ENCODE results near the gene TIMM17A.
"Not testable (repeated sequence)": the region's sequence is repeated elsewhere in the genome, so short reads cannot be mapped to it uniquely, and the experiment has no call there.

The TIMM17A gene

GRCh38 chr1:201939574-201939973, 15.7 kb upstream of the TIMM17A start:
- no peak for TF ChIP-seq CTCF (IDR thresholded peaks at IDR 0.05; ENCODE audit: insufficient read depth, missing control alignments)
- no peak for DNase-seq (ENCODE audit: insufficient read length, low spot score)
- no peak for FAIRE-seq

DNA sequence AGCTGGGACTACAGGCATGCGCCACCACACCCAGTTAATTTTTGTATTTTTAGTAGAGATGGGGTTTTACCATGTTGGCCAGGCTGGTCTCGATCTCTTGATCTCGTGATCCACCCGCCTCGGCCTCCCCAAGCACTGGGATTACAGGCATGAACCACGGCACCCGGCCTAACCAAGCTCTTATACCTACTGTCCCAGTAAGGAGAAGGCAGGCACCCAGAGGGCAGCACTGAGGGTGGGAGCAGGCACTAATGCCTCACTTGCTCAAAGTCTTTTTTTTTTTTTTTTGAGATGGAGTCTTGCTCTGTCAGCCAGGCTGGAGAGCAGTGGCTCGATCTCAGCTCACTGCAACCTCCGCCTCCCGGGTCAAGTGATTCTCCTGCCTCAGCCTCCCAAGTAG, 15.0 kb upstream of the TIMM17A start:
- FAIRE-seq = not testable (repeated sequence)

GRCh38 chr1:201941420-201942128, 13.7 kb upstream of the TIMM17A start:
- no peak for TF ChIP-seq CTCF (IDR thresholded peaks at IDR 0.05; ENCODE audit: insufficient read depth, missing control alignments)
- peak; percentile 41 for FAIRE-seq
- DNase-seq (ENCODE audit: insufficient read length, low spot score) = no peak

More for the DNA sequence above, 15.0 kb upstream of the TIMM17A start:
- DNase-seq (ENCODE audit: insufficient read length, low spot score) = not testable (repeated sequence)

GRCh38 chr1:201942129-201942495, 13.2 kb upstream of the TIMM17A start:
- FAIRE-seq (peak; percentile 87), DNase-seq (ENCODE audit: insufficient read length, low spot score) (no peak)
- no peak for TF ChIP-seq CTCF (IDR thresholded peaks at IDR 0.05; ENCODE audit: insufficient read depth, missing control alignments)

- FAIRE-seq (peak; percentile 89), DNase-seq (ENCODE audit: insufficient read length, low spot score) (no peak)
- TF ChIP-seq CTCF (IDR thresholded peaks at IDR 0.05; ENCODE audit: insufficient read depth, missing control alignments) = no peak
Observed at GRCh38 chr1:201944002-201944401, 11.3 kb upstream of the TIMM17A start.

DNA sequence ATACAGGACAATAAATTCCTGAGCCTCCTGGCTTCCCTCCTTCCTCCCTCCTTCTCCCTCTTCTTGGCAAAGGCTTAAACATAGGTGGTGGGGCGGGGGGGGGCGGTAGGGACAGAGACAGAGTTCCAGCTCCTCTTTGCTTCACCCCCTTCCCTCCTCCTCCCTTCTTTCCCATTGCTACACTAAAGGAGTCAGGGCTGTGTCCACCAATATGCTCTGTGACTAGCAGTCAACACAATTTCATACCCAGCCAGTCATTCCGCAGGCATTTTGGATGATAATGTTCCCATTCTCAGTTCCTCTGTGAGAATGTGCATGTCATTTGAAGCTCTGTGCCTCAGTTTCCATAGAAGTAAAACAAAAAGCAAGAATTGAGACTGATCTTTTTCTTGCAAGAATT, 10.7 kb upstream of the TIMM17A start:
- DNase-seq (ENCODE audit: insufficient read length, low spot score) (no peak), FAIRE-seq (no peak)
- TF ChIP-seq CTCF (IDR thresholded peaks at IDR 0.05; ENCODE audit: insufficient read depth, missing control alignments) = no peak

GRCh38 chr1:201945157-201945556, 10.1 kb upstream of the TIMM17A start:
- DNase-seq (ENCODE audit: insufficient read length, low spot score) = no peak
- peak; percentile 21 for TF ChIP-seq CTCF (IDR thresholded peaks at IDR 0.05; ENCODE audit: insufficient read depth, missing control alignments)
- no peak for FAIRE-seq

GRCh38 chr1:201945863-201946223, 9.5 kb upstream of the TIMM17A start:
- FAIRE-seq (peak; percentile 76), DNase-seq (ENCODE audit: insufficient read length, low spot score) (no peak)
- no peak for TF ChIP-seq CTCF (IDR thresholded peaks at IDR 0.05; ENCODE audit: insufficient read depth, missing control alignments)

All from D721Med (cell line).